Fibroblast of mammary gland (primary cell): ENCODE data around the gene TMCC1.
A peak's percentile ranks its signal among the peaks of the same experiment; 100 is the strongest.

Source experiments
- DNase-seq: peaks from one replicate; pipeline ENCODE4 v3.0.0-alpha.2; 2010; ENCODE audit warnings: low read depth
- H3K4me3 ChIP-seq: 2 replicates; pipeline ENCODE4 v1.5.1; 2011; ENCODE audit warnings: low read depth, mild to moderate bottlenecking, low read length, moderate library complexity; ENCODE audit not compliant: control insufficient read depth
- TF ChIP-seq, protein P1 (sequence below): conservative IDR thresholded peaks from 2 replicates; pipeline ENCODE4 v1.5.1; 2011; ENCODE audit warnings: low read depth, low read length, inconsistent platforms; ENCODE audit not compliant: control insufficient read depth, insufficient read depth

The TMCC1 gene

DNA sequence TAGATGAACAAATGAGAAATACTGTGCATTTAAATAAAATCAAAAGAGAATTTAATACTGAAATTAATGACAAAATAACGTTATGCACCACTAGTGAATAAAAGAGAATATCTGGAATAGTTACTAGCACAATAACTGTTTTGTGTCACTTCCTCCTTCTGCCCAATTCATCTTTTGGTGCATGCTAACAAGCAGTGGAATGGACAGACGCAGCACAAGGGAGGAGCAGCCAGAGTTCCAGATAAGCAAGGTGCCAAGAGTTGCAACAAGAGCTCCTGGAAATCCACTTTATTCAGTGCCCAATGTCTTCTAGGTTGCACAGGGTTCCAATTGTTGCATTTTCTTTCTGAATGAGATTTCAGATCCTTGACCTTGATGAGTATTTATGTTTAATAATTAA, 220.5 kb downstream of the TMCC1 start:
- H3K4me3 ChIP-seq, result no peak overlapping the region
- no peak for DNase-seq
- TF ChIP-seq, protein P1, sequence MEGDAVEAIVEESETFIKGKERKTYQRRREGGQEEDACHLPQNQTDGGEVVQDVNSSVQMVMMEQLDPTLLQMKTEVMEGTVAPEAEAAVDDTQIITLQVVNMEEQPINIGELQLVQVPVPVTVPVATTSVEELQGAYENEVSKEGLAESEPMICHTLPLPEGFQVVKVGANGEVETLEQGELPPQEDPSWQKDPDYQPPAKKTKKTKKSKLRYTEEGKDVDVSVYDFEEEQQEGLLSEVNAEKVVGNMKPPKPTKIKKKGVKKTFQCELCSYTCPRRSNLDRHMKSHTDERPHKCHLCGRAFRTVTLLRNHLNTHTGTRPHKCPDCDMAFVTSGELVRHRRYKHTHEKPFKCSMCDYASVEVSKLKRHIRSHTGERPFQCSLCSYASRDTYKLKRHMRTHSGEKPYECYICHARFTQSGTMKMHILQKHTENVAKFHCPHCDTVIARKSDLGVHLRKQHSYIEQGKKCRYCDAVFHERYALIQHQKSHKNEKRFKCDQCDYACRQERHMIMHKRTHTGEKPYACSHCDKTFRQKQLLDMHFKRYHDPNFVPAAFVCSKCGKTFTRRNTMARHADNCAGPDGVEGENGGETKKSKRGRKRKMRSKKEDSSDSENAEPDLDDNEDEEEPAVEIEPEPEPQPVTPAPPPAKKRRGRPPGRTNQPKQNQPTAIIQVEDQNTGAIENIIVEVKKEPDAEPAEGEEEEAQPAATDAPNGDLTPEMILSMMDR, result no peak

DNA sequence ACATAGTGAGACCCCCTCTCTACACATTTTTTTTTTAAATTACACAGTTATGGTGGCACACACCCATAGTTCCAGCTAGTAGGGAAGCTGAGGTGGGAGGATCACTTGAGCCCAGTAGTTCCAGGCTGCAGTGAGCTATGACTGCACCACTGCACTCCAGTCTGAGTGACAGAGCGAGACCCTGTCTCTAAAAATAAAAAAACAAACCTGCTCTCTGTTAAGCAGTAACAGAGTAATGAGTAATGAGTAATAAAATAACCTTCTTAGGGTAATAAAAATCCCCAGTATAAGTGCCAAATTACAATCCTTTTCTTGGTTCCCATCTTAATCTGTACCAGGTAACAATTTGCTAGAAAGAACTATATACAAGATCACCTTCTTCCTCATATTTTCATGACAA, 221.1 kb downstream of the TMCC1 start:
- TF ChIP-seq, protein P1, result no peak
- H3K4me3 ChIP-seq, result no peak overlapping the region
- DNase-seq, result no peak

DNA sequence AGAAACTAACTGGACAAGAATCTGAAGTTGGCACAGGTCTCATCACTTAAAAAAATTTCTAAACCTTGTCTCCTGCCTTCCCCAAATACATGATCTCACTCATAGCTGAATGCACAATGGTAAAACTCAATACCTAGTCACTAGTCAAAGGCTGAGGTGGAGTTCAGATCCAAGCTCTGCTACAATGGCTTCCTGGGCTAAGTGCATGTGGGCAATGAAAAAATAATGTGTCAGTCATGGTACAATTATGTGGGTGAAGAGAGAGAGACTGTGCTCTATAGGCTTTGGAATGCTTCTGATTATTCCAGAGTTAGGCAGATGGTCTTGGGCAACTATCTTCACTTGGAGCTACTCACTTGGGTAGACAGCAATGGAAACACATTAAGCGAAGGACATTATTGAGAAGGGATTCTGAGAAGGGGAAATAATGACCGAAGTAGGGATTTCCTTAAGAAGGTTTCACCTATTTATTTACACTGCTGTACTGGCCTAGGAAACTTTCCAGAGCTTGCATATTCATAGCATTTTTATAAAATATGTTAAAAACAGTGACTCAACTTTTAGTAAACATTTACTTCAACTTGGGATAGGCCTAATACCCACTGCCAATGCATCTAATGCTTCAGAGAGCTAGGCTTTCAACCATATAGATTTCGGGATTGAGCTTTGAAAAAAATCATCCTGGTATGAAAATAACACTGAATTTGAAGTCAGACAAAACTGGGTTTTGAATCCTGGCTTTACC, 228.3 kb downstream of the TMCC1 start:
- H3K4me3 ChIP-seq, result no peak overlapping the region
- DNase-seq, result peak; percentile 34
- TF ChIP-seq, protein P1, result no peak

DNA sequence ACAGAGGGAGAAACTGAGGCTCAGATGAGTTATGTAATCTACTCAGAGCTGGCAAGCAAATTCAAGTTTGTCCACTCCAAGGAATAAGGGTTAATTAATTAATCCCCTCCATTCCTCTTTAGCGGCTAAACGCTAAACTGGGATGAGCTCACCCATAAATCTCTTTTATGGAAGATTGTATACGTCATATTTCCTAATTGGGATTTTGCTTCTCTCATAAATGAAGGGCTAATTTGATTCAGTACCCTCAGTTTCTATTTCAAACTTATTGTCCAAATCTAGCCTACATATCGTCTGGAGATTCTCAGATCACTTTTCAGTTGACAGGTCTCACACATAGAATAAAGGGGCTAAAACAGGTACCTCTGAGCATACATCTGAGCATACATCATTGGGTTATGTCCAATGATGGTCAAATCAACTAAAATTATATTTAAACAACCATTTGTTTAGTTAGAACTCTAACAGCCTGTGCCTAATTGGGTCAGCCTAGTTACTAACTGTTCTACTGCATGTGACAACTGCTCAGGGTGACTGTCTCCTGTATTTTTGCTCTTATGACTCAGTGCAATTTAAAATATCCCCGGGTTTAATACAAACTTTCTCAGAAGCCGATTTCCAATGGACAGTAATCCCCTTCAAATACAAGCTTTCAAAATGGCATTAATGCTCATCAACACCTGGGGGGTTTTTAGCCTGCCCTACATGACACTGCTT, 229.4 kb downstream of the TMCC1 start:
- no peak overlapping the region for H3K4me3 ChIP-seq
- TF ChIP-seq, protein P1, result no peak
- no peak for DNase-seq

DNA sequence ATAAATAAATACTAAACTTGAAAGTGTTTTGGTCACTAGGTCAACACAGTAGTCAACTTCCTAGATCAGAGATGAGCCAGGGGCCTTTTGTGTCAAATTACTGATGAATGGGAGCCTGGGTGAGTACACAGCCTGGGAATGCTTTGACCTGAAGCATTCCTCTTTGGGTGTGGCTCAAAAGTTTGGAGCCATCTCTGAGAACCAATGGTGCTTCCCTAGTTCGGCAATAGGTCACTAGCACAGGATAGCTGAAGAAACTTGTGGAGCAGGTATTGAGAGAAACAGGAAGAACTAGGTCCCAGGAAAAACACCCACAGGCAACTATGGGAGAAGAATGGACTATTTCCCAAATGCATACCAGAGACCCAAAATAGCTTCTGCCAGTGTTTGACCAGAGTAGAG, 230.5 kb downstream of the TMCC1 start:
- no peak for DNase-seq
- TF ChIP-seq, protein P1, result no peak
- H3K4me3 ChIP-seq, result no peak overlapping the region

DNA sequence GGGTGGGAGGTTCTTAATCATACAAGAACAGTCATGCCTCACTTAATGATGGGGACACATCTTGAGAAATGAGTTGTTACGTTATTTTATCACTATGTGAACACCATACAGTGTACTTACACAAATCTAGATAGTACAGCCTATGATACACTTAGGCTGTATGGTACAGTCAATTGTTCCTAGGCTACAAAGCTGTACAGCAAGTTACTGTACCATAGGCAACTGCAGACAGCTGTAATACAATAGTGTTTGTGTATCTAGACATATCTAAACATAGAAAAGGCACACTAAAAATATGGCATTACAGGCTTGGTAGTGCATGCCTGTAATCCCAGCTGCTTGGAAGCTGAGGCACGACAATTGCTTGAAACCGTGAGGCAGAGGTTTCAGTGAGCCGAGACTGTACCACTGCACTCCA, 231.3 kb downstream of the TMCC1 start:
- peak; percentile 11 for DNase-seq
- H3K4me3 ChIP-seq, result no peak overlapping the region
- TF ChIP-seq, protein P1, result no peak

DNA sequence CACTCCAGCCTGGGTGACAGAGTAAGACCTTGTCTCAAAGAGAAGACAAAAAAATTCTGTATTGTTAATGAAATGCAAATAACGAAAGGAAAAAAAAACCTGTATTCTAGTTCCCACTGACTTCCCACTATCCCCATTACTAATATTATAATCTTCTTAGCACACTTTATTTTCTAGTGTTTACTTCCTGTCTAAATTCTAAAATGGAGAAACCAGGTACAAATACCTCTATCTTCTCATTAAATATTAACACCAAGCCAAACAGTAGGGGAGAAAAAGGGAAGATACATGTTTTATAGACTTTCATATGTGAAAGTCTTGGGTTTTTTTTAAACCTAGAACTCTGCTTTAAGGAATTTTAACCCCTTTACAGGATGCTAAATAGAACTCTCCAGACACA, 231.7 kb downstream of the TMCC1 start:
- no peak for DNase-seq
- TF ChIP-seq, protein P1, result no peak
- H3K4me3 ChIP-seq, result no peak overlapping the region
